ENCODE results near the gene PPP1R14D. TPM values are rescaled to one million over a fixed set of nuclear protein-coding genes. Genes with fewer than 3 reads are reported as not detected.

Gene PPP1R14D
- total and polyA plus RNA-seq, 2 of the 8 experiments (the other 6 are each of a cell fraction or from before 2014, with no cell fraction given) = not detected

DNA sequence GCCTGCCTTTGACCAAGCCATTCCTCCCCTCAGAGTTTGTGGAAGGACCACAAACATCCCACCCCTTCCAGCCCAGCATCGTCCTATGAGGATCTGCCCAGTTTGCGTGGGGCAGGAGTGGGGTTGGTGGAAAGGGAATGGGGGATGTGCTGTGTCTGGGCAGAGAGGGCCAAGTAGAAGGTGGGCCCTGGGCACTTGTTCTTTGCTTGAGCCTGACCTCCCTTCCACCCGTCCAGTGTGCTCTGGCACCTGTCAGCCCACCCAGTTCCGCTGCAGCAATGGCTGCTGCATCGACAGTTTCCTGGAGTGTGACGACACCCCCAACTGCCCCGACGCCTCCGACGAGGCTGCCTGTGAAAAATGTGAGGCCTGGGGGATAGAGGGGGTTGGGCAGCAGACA lies 25.7 kb upstream of the PPP1R14D start:
- Histone ChIP-seq H3K27ac (ENCODE audit: low read depth, low read length) (no peak overlapping the region), H3K23ac (ENCODE audit: insufficient read length) (no peak overlapping the region), H3K9me3 (ENCODE audit: insufficient read depth in 2 of 2, low read depth in 1 of 2, low read length in 1 of 2) (no peaks in the 10 kb centered on the region), H3K56ac (replicated peaks; ENCODE audit: insufficient read length, low read depth, low read length) (no peak overlapping the region), H3K9ac (replicated peaks in 1 of 4; ENCODE audit: extremely low read depth in 1 of 4, low read depth in 3 of 4, low read length in 3 of 4) (no peak overlapping the region), H3K79me1 (ENCODE audit: low read depth, low read length) (peaks cover 3% of the 10 kb centered on the region; the same call in 1 of the 2 replicates), H3K27me3 (replicated peaks in 1 of 4; ENCODE audit: control insufficient read depth in 3 of 4, extremely low read depth in 1 of 4, insufficient read depth in 3 of 4, low read length in 3 of 4) (no peaks in the 10 kb centered on the region), H3K36me3 (ENCODE audit: control insufficient read depth in 2 of 4, insufficient read depth in 4 of 4, low read length in 3 of 4) (peaks cover 18 to 52% (median 44%) of the 10 kb centered on the region in 4 experiments; a peak in 7 of 8 replicates), H3K4me2 (ENCODE audit: insufficient read depth in 1 of 2, low read depth in 2 of 2, low read length in 2 of 2) (no peak overlapping the region), H3K23me2 (ENCODE audit: low read depth, low read length) (no peaks in the 10 kb centered on the region), H2AFZ (ENCODE audit: low read length) (no peak overlapping the region), H2BK120ac (replicated peaks; ENCODE audit: low read depth, low read length) (no peak overlapping the region), H4K8ac (ENCODE audit: extremely low read depth, insufficient read depth, low read length) (no peak overlapping the region), H2BK12ac (ENCODE audit: low read depth, low read length) (no peak overlapping the region), H3K4ac (replicated peaks; ENCODE audit: insufficient read length, low read depth, low read length) (no peak overlapping the region), H3K14ac (ENCODE audit: insufficient read length) (no peak overlapping the region), H2AK5ac (ENCODE audit: low read depth, low read length) (no peak overlapping the region), H4K5ac (ENCODE audit: insufficient read length, low read depth, low read length) (no peak overlapping the region), H4K20me1 (replicated peaks in 1 of 2; ENCODE audit: control insufficient read depth in 1 of 2, insufficient read depth in 2 of 2, low read length in 2 of 2) (peaks cover 5 to 6% of the 10 kb centered on the region in 2 experiments), H3K4me3 (ENCODE audit: extremely low read depth in 1 of 4, insufficient read depth in 2 of 4, low read depth in 3 of 4, low read length in 4 of 4) (no peak overlapping the region), H2BK20ac (ENCODE audit: low read length) (no peak overlapping the region), H3K4me1 (replicated peaks in 1 of 4; ENCODE audit: control insufficient read depth in 3 of 4, insufficient read depth in 4 of 4, low read length in 3 of 4) (peaks cover 0 to 3% (median 0%) of the 10 kb centered on the region in 4 experiments; a peak in 1 of 7 replicates), H3K79me2 (ENCODE audit: control insufficient read depth in 1 of 2, insufficient read depth in 2 of 2, low read length in 2 of 2) (peaks cover 0 to 11% of the 10 kb centered on the region in 2 experiments; a peak in 2 of 4 replicates), H2BK15ac (ENCODE audit: low read length) (no peak overlapping the region), H3K18ac (ENCODE audit: extremely low read depth, low read length) (no peak overlapping the region), H4K91ac (replicated peaks; ENCODE audit: insufficient read length, low read length) (no peak overlapping the region), H2BK5ac (ENCODE audit: low read depth, low read length) (no peak overlapping the region)
- FAIRE-seq (no peak), DNase-seq (ENCODE audit: low read depth in 1 of 2, low spot score in 2 of 2) (no peak)
- 82% methylated on average over 10 of the region's 10 CpGs; no CpG with 5 or more reads in 1 of the 2 experiments for WGBS, 2 experiments (ENCODE audit: extremely low coverage in 1 of 2, insufficient coverage in 1 of 2, insufficient read length in 1 of 2, insufficient replicate concordance in 2 of 2, low coverage in 1 of 2, low lambda C conversion rate in 2 of 2, missing lambda C conversion rate in 1 of 2)
- ChIA-PET CTCF (ENCODE audit: partially characterized antibody) (interaction anchor here (1.2 to 8.6 kb wide), 3 partner anchors 10 to 43 kb away, joined by 3 to 208 read pairs (median 157); partner anchors contain the start of genes SPINT1 and VPS18), POLR2A (ENCODE audit: partially characterized antibody) (interaction anchor here (1.5 to 1.7 kb wide), 2 partner anchors 10 to 16 kb away, joined by 3 to 8 read pairs; partner anchors contain the start of gene SPINT1)
- TF ChIP-seq, protein P1, sequence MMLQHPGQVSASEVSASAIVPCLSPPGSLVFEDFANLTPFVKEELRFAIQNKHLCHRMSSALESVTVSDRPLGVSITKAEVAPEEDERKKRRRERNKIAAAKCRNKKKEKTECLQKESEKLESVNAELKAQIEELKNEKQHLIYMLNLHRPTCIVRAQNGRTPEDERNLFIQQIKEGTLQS (IDR thresholded peaks at IDR 0.05; ENCODE audit: insufficient read depth, low read depth, low read length) = no peak
- TF ChIP-seq SUZ12 (IDR thresholded peaks at IDR 0.05; ENCODE audit: low read length) = no peak
- TF ChIP-seq SIN3A (conservative IDR thresholded peaks at IDR 0.05 in 1 of 2, IDR thresholded peaks at IDR 0.05 in 1 of 2; ENCODE audit: low read depth in 1 of 2, low read length in 2 of 2) = no peak
- TF ChIP-seq RFX5 (IDR thresholded peaks at IDR 0.05; ENCODE audit: borderline replicate concordance, low read depth, low read length) = no peak
